Peyer's patch (tissue), 4 donors: Measurements from ENCODE around the gene PRKAR1B.

Experiments
- CTCF ChIP-seq, 6 experiments: fragments of 450-650 bp in 4 of 6; fragments of 200-600 bp in 2 of 6; sonication (generic) in 1 of 6; IDR thresholded peaks; one replicate each; pipeline ENCODE4 v1.5.1; 2017 to 2019; ENCODE audit warnings: antibody characterized with exemption in 6 of 6, mild to moderate bottlenecking in 3 of 6, moderate library complexity in 1 of 6
- POLR2A ChIP-seq, 2 donors: fragments of 450-650 bp; IDR thresholded peaks; one replicate each; pipeline ENCODE4 v1.5.1; 2017; ENCODE audit warnings: antibody characterized with exemption in 2 of 2, mild to moderate bottlenecking in 2 of 2, moderate library complexity in 2 of 2

GRCh38 chr7:605661-606450 lies 121.2 kb downstream of the PRKAR1B start:
- no peak for TF ChIP-seq CTCF (IDR thresholded peaks at IDR 0.05)
- TF ChIP-seq POLR2A (IDR thresholded peaks at IDR 0.05), result no peak
